OCI-LY7 (cell line): ENCODE data around the gene TUSC7. TPM values are rescaled to one million over a fixed set of nuclear protein-coding genes. Genes with fewer than 3 reads are reported as not detected.

Experiments used
- Bru-seq: library from RNA; stranded (reverse); fragments of 400-500 nt; gene quantifications from one replicate; lab custom pipeline; 2021; lab: Mats Ljungman, UMichigan
- BruChase-seq, 2 experiments: library from RNA; stranded (reverse); fragments of 400-500 nt; gene quantifications; one replicate each; lab custom pipeline; 2021; lab: Mats Ljungman, UMichigan
- BruUV-seq: library from RNA; stranded (reverse); fragments of 400-500 nt; replicated peaks from 2 replicates; lab custom pipeline; 2021; lab: Mats Ljungman, UMichigan
- CTCF ChIA-PET: fragments of 300-600 bp; sonication (Branson Sonifier 250); formaldehyde crosslinking; loops from one replicate; lab custom pipeline; 2022; ENCODE audit warnings: antibody characterized with exemption; ENCODE audit not compliant: unreplicated experiment; lab: Charles Lee
- POLR2A ChIA-PET: fragments of 300-600 bp; sonication (Branson Sonifier 250); formaldehyde crosslinking; loops from one replicate; lab custom pipeline; 2022; ENCODE audit warnings: antibody characterized with exemption; lab: Charles Lee
- DNase-seq: peaks from one replicate; pipeline ENCODE4 v3.0.0-alpha.2; 2015; ENCODE audit warnings: low spot score
- H2AFZ ChIP-seq: fragments of 200-600 bp; sonication (generic), shearing (Covaris generic); 2 replicates; pipeline ENCODE4 v1.6.1; 2014; ENCODE audit warnings: mild to moderate bottlenecking, antibody characterized with exemption, low read length, moderate library complexity
- H3K27ac ChIP-seq: fragments of 200-600 bp; sonication (generic); 2 replicates; pipeline ENCODE4 v1.5.1; 2014; ENCODE audit warnings: mixed run types, low read depth, mild to moderate bottlenecking, moderate library complexity, low read length, inconsistent platforms; ENCODE audit not compliant: poor library complexity, severe bottlenecking
- H3K36me3 ChIP-seq: fragments of 200-600 bp; sonication (generic); 2 replicates; pipeline ENCODE4 v1.6.1; 2014; ENCODE audit warnings: mild to moderate bottlenecking, antibody characterized with exemption, low read length, moderate library complexity, mixed read lengths; ENCODE audit not compliant: insufficient read depth
- H3K4me1 ChIP-seq: fragments of 200-600 bp; sonication (generic); 2 replicates; pipeline ENCODE4 v1.5.1; 2014; ENCODE audit warnings: mild to moderate bottlenecking, low read length; ENCODE audit not compliant: insufficient read depth, poor library complexity, severe bottlenecking
- H3K4me2 ChIP-seq: fragments of 200-600 bp; sonication (generic); 2 replicates; pipeline ENCODE4 v1.6.1; 2014; ENCODE audit warnings: mild to moderate bottlenecking, low read length
- H3K4me3 ChIP-seq: fragments of 200-600 bp; sonication (generic); 2 replicates; pipeline ENCODE4 v1.5.1; 2014; ENCODE audit warnings: mild to moderate bottlenecking, low read depth, low read length; ENCODE audit not compliant: poor library complexity, severe bottlenecking
- H3K79me2 ChIP-seq: fragments of 200-600 bp; sonication (generic); 2 replicates; pipeline ENCODE4 v1.6.1; 2016; ENCODE audit warnings: low read depth, mild to moderate bottlenecking, low read length, moderate library complexity, mixed read lengths; ENCODE audit not compliant: insufficient read depth
- H3K9me2 ChIP-seq: fragments of 200-600 bp; sonication (generic); 2 replicates; pipeline ENCODE4 v1.6.1; 2016; ENCODE audit warnings: mild to moderate bottlenecking, low read length, mixed read lengths; ENCODE audit not compliant: insufficient read depth
- H3K9me3 ChIP-seq: fragments of 200-600 bp; sonication (generic); 2 replicates; pipeline ENCODE4 v1.6.1; 2014; ENCODE audit warnings: mild to moderate bottlenecking, mixed run types, low read length, mixed read lengths
- H4K20me1 ChIP-seq: fragments of 200-600 bp; sonication (generic); 2 replicates; pipeline ENCODE4 v1.6.1; 2014; ENCODE audit warnings: mild to moderate bottlenecking, antibody characterized with exemption, low read length, moderate library complexity, mixed read lengths; ENCODE audit not compliant: insufficient read depth
- CTCF ChIP-seq: fragments of 200-600 bp; sonication (generic); conservative IDR thresholded peaks from 2 replicates; pipeline ENCODE4 v1.5.1; 2014; ENCODE audit warnings: mild to moderate bottlenecking, antibody characterized with exemption, low read length, moderate library complexity, mixed read lengths
- EZH2phosphoT487 ChIP-seq: fragments of 200-600 bp; sonication (generic); IDR thresholded peaks from 2 replicates; pipeline ENCODE4 v1.6.1; 2018; ENCODE audit warnings: low read depth, borderline replicate concordance, mild to moderate bottlenecking, mixed run types, antibody characterized with exemption, low read length, moderate library complexity, mixed read lengths
- intact Hi-C: fragments of 100-400 bp; cut with micrococcal nuclease; formaldehyde crosslinking; loops from one replicate; pipeline ENCODE4 v1.10.0; 2022; ENCODE audit not compliant: unreplicated experiment
- long read RNA-seq: library from polyadenylated mRNA; stranded (forward); transcript quantifications from one replicate; pipeline ENCODE4 v2.0.0, GENCODE V29; 2022
- total RNA-seq, 2 experiments: library from RNA; depleted of rRNA in 1 of 2; stranded (reverse); fragments of >200 nt in 1 of 2; shearing (Covaris generic) in 1 of 2; gene quantifications; 2 replicates each; pipeline ENCODE4 v1.2.3, GENCODE V29; 2014 to 2022

The TUSC7 gene
- not detected in 2 replicates for total RNA-seq (2014; rRNA removed; shearing (Covaris generic))
- total RNA-seq (2022) = not detected in 2 replicates
- Bru-seq, nascent RNA = not detected
- not detected for BruChase-seq, experiment 1, labeled RNA remaining after a 6-hour chase
- not detected for BruChase-seq, experiment 2, labeled RNA remaining after a 2-hour chase
- long read RNA-seq = 0 reads

GRCh38 chr3:116709479-116709878 is at the start of gene TUSC7:
Gene TUSC7, plus strand, starts transcription at chr3:116709779.
- TF ChIP-seq CTCF (no peak), EZH2phosphoT487 (no peak)
- Histone ChIP-seq H2AFZ (no peak within 1 kb of the TSS), H3K9me3 (no peaks in the 10 kb centered on the region), H3K79me2 (no peaks in the 10 kb centered on the region), H3K9me2 (no peaks in the 10 kb centered on the region), H3K4me3 (no peak within 1 kb of the TSS), H3K4me2 (no peak within 1 kb of the TSS), H3K4me1 (no peaks in the 10 kb centered on the region), H3K36me3 (no peaks in the 10 kb centered on the region), H3K27ac (no peak within 1 kb of the TSS), H4K20me1 (no peaks in the 10 kb centered on the region)
- ChIA-PET POLR2A (no interaction called here), CTCF (no interaction called here)
- no TSS peak for BruUV-seq
- intact Hi-C loops = no loop called here
- DNase-seq = no peak

GRCh38 chr3:116661196-116661595 is 48.4 kb upstream of the TUSC7 start:
- H3K27ac ChIP-seq = no peak overlapping the region
- ChIA-PET POLR2A (interaction anchor here (1.0 kb wide), 1 partner anchor 13 kb away, joined by 4 read pairs; no protein-coding TSS in a partner anchor), CTCF (no interaction called here)
- H3K9me2 ChIP-seq = no peaks in the 10 kb centered on the region
- H2AFZ ChIP-seq = no peak overlapping the region
- no peak for DNase-seq
- no peaks in the 10 kb centered on the region for H3K4me1 ChIP-seq
- H3K36me3 ChIP-seq = no peaks in the 10 kb centered on the region
- intact Hi-C loops = no loop called here
- H3K4me2 ChIP-seq = no peak overlapping the region
- no peaks in the 10 kb centered on the region for H4K20me1 ChIP-seq
- BruUV-seq = no TSS peak
- no peak for TF ChIP-seq CTCF
- no peak for TF ChIP-seq EZH2phosphoT487
- no peak overlapping the region for H3K4me3 ChIP-seq
- no peaks in the 10 kb centered on the region for H3K9me3 ChIP-seq
- H3K79me2 ChIP-seq = no peaks in the 10 kb centered on the region
